HG03460 (cell line): ENCODE data around the gene REXO5.
"Not testable (repeated sequence)": the region's sequence is repeated elsewhere in the genome, so short reads cannot be mapped to it uniquely, and the experiment has no call there.

Experiments used
- ATAC-seq: cut with Tn5 transposase; IDR thresholded peaks from one replicate; pipeline ENCODE4 v1.9.1; 2021; ENCODE audit not compliant: unreplicated experiment

The REXO5 gene, protein sequence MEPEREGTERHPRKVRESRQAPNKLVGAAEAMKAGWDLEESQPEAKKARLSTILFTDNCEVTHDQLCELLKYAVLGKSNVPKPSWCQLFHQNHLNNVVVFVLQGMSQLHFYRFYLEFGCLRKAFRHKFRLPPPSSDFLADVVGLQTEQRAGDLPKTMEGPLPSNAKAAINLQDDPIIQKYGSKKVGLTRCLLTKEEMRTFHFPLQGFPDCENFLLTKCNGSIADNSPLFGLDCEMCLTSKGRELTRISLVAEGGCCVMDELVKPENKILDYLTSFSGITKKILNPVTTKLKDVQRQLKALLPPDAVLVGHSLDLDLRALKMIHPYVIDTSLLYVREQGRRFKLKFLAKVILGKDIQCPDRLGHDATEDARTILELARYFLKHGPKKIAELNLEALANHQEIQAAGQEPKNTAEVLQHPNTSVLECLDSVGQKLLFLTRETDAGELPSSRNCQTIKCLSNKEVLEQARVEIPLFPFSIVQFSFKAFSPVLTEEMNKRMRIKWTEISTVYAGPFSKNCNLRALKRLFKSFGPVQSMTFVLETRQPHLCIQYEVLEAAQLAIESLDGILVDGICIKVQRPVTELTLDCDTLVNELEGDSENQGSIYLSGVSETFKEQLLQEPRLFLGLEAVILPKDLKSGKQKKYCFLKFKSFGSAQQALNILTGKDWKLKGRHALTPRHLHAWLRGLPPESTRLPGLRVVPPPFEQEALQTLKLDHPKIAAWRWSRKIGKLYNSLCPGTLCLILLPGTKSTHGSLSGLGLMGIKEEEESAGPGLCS

DNA sequence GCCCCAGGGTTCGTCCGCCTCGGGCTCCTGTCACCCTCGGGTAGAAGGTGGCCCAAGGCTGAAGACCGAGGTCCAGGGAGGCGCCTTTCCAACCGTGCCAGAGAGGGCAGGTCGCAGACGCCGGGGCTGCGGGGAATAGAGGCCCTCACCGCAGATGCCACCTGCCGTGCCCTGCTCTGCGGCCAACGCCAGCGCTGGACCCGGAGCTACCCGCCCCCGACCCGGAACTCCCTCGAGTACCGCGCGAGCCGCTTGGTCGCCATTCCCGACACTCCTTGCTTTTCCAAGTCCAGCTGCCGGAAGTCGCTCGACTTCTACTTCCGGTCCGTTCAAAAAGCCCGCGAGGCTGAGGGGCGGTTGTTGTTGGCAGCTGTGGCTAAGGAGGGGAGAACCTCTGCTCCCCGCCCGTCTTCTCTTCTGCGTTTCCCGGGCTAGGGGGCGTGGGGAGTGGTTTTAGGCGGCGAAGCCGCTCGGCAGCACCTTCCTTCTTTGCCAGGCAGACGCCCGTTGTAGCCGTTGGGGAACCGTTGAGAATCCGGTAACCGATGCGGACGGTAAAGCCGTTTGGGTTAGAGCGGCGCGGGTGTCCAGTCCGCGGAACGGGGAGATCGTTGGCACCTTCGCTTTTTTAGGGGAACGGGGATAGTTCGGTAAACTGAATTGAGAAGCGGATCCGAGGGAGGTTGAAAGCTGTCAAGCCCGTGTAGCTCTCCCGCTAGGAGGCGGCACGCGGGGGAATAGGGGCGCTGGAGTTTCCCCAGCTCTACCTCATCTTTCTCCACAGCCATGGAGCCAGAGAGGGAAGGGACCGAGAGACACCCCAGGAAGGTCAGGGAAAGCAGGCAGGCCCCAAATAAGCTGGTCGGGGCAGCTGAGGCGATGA lies at the start of gene REXO5, which contains the start of gene ERI2:
Gene REXO5 (plus strand): TSS at position 360 of the 883 bp plus-strand sequence. CDS start 427 bp downstream, at position 787.
Gene ERI2 (minus strand): TSS at position 305 of the 883 bp plus-strand sequence. CDS start 42 bp downstream, at position 263.
- ATAC-seq = peak; percentile 80

DNA sequence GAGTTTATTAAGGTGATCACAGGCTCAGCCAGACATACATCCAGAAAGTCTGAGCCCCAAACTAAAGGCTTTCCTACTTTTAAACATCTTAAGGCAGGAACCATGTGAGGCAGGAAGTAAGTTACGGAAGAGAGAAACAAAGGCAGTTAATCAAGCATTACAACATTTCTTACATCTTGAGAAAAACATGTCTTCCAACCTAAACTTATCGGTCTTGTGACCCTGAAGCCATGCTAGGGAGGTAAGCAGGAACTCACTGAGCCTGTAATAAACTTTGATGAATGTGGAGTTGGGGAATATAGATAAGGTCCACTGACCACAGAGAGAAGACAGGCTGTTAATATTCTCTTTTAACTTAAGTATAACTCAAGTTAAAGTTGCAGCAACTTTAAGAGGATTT lies 46.0 kb upstream of the REXO5 start:
- ATAC-seq = no peak

DNA sequence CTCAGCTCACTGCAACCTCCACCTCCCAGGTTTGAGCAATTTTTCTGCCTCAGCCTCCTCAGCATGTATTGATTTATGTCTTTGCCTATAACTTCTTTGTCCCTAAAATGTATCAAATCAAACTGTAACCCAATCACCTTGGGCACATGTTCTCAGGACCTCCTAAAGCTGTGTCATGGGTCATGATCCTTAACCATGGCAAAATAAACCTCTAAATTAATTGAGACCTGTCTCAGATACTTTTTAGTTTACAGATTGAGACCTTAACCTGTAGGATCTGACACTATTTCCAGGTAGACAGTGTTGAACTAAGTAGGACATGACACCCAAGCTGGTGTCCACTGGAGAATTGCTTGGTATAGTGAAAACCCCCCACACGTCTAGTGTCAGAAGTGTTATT lies 45.2 kb upstream of the REXO5 start:
- ATAC-seq = no peak

DNA sequence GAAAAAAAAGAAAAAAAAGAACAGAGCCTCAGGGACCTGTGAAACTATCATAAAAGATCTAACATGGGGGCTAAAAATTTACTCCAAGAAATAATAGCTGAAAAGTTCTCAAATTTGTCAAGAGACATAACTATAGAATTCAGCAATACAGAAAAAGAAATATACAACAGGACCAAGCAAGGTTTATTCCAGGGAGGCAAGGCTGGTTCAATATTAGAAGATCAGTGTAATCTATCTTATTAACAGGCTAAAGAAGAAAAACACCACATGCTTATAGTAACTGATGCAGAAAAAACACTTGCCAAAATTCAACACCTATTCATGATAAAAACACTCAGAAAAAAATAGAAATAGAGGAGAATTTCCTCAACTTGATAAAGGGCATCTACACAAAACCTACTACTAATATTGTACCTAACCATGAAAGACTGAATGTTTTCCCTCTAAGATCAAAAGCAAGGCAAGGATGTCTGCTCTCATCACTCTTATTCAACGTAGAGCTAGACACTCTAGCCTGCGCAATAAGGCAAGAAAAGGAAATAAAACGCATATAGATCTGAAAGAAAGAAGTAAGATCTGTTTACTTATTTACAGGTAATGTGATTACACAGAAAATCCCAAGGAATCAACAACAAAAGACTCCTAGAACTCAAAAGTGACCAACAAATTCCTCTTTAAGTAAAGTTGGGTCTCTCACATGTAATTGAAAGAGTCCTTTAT lies 43.8 kb upstream of the REXO5 start:
- no peak for ATAC-seq

DNA sequence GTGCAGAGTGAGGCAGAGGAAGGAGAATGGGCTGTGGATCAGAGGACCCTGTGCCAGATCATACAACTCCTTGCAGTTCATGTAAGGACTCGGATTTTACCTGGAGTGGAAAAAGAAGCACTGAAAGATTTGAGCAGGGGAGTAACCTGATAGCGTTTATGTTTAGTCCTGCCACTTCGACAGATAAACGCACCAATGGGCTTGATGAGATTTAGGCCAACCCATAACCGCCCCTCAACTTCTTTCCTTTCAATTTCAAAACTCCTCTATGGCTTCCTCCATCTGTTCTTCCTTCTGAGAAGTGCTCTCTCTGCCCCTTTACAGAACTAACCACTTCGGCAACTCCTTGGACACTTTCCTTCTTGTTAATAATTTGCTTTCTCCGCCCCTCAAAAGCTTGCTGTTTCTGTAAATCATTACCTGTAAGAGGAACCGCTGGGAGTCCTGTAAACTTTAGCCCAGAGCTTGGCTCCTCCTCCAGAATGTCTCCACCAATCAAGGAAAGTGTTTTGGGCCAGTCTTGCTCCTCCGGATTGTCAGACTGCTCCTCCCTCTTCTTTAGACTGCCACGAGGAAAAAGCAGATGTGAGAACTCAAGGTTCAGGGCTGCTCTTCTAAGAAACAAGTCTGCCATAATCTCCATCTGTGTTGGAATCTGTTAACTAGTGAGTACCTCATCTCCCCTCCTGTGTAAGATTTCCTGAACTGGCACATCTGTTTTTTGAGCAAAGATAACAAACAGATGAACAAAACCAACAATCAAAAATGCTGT lies 42.7 kb upstream of the REXO5 start, which contains the start of gene ACSM3:
Gene ACSM3 (plus strand): TSS at position 554 of the 772 bp plus-strand sequence. CDS start 6,021 bp downstream, outside the sequence.
- ATAC-seq = peak; percentile 99

DNA sequence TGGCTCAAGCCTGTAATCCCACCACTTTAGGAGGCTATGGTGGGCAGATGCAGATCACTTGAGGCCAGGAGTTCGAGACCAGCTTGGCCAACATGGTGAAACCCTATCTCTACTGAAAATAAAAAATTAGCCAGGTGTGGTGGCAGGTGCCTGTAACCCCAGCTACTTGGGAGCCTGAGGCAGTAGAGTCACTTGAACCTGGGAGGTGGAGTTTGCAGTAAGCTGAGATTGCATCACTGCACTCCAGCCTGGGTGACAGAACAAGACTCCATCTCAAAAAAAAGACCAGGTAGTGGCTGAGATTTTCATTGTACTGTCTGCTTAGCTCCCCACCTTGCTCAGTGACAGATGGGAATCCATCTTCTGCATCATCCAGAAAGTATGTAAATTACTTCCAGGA lies 41.9 kb upstream of the REXO5 start:
- not testable (repeated sequence) for ATAC-seq

DNA sequence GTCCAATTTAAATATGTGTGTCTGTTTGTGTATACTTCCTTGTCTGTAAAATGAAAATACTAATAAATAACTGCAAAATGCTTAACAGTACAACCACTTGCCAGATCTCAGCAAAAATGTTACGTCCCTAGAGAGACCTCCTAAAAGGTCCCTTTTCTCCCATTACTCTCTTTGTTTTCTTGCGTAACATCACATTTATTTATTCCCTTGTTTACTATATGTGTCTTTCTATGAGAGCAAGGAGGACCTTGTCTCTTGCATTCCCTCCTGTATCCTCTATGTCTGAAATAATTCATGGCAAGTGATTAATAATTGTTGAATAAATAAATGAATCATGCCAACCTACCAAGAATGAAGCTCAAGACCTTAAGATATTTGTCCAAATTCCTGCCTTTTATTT lies 40.6 kb upstream of the REXO5 start:
- no peak for ATAC-seq

DNA sequence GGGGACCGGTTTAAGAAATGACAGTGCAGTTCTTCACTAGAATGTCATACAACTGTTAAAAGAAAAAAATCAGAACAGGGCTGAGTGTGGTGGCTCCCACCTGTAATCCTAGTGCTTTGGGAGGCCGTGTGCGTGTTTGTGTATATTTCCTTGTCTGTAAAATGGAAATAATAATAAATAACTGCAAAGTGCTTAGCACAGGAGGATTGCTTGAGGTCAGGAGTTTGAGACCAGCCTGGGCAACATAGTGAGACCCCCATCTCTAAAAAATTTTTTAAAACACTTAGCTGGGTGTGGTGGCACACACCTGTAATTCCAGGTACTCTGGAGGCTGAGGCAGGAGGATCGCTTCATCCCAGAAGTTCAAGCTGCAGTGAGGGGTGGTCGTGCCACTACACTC lies 40.0 kb upstream of the REXO5 start:
- ATAC-seq = no peak

DNA sequence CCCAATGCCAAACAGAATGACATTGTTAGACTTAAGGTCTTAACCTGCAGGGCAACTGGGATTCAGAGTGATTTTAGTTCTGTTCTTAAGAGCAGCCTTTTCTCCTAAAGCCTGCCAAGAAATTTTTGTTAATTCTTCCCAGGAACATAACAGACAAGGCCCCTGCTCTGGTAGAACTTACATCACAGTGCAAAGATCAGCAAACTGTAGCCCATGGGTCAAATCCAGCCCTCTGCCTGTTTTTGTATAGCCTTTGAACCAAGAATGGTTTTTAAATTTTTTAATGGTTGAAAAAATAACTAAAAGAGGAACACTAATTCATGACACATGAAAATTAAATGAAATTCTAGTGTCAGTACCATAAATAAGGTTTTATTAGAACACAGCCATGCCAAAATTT lies 38.8 kb upstream of the REXO5 start:
- ATAC-seq = no peak

DNA sequence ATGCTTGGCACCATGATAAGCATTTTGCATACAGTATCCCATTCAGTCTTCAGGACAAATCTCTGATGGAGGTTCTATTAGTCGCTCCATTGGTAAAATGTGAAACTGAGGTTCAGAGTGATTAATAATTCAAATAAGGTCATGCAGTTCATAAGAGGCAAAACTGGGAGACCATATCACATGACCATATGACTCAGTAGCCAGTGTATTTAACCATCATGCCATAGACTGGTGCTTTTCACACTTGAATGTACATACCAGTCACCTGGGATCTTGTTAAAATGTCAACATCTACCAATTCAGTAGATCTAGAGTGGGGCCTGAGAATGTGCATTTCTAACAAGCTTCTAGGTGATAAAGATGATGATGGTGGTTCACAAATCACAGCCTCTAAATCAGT lies 38.2 kb upstream of the REXO5 start:
- no peak for ATAC-seq

DNA sequence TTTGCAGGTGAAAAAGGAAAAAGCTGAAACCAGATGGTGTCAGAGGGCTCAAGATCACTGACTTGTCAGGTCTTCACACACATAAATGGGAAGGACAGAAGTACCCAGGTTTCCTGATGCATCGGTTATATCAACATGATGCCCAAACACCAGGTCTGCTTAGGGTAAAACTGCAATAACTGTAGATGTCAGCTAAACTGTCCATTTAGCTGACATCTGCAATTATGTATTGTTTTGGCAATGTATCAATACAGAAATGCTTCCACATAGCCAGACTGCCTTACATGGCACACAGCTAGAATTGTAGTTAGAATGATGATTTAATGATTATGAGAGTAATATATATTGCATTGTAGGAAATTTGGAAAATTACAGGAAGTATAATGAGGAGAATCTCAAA lies 37.5 kb upstream of the REXO5 start:
- no peak for ATAC-seq

DNA sequence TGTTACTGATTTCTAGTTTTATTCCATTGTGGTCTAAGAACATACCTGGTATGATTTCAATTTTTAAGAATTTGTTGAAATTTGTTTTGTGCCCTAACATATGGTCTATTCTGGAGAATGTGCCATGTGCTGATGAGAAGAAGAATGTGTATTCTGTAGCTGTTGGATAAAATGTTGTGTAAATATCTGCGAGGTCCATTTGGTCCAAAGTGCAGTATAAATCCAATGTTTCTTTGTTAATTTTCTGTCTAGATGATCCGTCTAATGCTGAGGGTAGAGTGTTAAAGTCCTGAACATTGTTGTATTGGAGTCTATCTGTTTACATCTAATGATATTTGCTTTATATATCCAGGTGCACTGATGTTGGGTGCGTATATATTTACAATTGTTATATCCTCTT lies 32.6 kb upstream of the REXO5 start:
- ATAC-seq = no peak

DNA sequence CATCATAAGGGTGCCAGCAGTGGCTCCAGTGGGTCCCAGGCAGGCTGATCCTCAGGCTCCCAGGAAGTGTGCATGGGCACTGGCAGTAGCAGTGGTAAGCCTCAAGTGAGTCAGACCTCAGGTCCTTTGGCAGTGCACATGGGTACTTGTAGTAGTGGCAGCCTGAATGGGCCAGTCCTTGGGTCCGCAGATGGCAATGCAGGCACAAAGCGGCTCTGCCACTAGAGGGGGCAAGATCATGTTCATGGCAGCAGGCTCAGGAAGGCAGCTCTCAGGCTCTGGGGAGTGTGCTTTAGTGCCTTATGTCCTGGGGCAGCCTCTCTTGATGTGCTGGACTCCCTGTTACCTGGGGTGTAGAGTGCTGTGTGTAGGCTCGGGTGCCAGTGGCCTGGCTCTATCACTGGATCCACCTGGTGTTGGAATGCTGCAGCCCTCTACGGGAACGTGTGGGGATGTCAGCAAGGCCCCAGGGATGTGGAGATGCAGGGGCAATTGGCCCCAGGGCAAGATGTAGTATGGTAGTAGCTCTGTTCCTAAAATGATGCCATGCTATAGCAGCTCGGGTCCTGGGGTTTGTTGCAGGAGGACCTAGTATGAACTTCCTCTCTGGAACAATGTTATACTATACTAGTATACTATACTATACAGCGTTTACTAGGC lies 31.5 kb upstream of the REXO5 start:
- no peak for ATAC-seq

DNA sequence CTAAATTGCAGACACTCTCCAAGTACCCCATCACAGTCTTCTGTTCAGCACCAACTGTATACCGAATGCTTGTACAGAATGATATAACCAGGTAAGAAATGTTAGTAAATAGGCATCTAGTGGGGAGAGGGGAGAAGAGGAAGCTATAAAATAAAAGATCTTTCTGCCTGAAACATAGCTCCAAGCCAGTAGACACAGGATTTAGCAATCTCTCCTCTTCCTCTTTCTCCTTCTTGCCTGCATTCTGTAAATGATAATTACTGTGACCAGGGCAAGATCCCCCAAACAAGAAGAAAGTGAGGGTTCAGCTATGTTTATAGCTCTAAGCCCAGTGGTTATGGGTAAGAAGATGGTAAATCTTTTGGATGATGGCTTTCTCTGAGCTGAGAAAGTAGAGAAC lies 24.6 kb upstream of the REXO5 start:
- ATAC-seq = no peak

DNA sequence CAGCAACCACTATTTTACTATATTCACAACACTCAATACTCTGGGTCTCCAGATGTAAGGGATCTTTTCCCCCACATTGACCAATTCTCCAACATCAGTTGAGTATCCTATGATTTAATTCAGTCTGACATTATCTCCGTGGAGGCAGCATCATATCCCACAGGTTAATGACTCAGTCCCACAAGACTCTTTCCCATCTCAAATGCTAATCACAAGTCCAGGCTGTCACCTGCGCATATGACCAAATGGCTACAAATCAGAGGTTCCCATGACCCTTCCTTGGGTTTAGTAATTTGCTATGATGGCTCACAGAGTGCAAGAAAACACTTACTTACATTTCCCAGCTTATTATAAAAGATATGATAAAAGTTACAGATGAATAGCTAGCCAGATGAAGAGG lies 23.9 kb upstream of the REXO5 start:
- no peak for ATAC-seq

DNA sequence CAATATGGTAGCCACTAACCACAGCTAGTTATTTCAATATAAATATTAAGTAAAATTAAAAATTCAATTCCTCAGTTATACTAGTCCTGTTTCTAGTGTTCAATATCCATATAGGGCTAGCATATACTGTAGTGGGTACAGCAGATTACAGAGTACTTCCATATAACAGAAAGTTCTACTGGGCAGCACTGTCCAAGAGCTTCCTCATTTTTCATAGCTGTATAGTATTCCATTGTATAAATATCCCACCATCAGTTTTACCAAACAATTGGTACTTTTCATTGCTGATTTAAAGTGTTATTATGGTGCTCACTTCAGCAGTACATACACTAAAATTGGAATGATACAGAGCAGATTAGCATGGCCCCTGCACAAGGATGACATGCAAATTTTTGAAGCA lies 22.1 kb upstream of the REXO5 start:
- ATAC-seq = no peak

DNA sequence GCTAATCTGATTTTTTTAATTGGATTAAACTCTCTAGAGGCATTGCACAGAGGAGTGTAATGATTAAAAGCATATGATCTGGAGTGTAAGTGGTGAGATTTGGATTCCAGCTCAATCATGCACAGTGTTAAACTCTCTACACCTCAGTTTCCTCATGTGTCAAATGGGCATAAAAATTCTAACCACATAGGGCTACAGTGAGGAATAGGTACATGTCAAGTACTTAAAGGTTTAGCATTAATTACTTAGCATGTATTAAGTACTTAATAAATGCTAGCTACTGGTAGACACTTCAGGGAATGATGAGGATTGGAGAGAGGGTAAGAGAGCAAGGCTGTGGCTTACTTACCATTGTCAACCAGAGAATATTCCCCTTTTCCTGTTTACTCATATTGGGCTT lies 17.2 kb upstream of the REXO5 start:
- ATAC-seq = no peak

DNA sequence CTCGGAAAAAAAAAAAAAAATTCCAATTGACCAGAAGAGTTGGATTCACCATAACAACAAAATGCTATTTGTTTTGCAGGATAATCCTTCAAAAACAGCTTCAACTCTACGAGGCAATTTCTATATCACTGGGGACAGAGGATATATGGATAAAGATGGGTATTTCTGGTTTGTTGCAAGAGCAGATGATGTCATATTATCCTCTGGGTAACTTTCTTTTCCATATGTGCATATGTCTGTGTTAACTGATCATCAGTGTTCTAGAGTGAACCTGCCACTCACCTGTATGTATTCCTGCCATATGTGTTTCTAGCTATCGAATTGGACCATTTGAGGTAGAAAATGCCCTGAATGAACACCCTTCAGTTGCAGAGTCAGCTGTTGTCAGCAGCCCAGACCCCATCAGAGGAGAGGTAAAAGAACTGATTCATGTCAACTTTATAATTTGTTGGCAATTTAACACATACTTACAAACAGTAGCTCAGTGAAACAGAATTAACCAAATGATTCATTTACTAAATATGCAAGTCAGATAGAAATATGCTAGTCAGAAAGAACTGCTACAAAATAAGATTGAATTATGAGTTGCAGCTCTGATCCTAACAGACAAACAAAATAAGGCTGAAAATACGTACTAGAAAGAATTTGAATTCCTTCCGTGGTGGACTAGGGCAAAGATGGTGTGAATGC lies 14.3 kb upstream of the REXO5 start:
- ATAC-seq = no peak

DNA sequence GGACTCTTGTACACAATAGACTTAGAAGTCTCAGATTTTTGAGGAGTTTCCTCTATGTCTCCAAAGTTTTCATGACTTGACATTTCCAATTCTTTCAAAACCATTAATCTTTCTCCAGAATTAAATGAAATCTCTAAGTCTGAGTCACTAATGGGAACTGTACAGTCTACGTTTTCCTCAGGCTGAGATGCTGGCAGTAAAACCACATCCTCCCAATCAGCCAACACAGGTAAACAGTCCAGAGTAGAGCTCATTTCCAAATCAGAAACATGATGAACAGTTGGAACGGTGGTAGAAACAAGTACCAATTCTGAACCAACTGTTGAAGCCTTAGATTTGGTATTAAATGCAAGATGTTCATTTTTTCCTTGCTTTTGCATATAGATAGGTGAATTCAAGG lies 8.0 kb upstream of the REXO5 start:
- no peak for ATAC-seq
